ENCODE data around the gene ASGR1.
A peak's percentile ranks its signal among the peaks of the same experiment; 100 is the strongest.

The ASGR1 gene

DNA sequence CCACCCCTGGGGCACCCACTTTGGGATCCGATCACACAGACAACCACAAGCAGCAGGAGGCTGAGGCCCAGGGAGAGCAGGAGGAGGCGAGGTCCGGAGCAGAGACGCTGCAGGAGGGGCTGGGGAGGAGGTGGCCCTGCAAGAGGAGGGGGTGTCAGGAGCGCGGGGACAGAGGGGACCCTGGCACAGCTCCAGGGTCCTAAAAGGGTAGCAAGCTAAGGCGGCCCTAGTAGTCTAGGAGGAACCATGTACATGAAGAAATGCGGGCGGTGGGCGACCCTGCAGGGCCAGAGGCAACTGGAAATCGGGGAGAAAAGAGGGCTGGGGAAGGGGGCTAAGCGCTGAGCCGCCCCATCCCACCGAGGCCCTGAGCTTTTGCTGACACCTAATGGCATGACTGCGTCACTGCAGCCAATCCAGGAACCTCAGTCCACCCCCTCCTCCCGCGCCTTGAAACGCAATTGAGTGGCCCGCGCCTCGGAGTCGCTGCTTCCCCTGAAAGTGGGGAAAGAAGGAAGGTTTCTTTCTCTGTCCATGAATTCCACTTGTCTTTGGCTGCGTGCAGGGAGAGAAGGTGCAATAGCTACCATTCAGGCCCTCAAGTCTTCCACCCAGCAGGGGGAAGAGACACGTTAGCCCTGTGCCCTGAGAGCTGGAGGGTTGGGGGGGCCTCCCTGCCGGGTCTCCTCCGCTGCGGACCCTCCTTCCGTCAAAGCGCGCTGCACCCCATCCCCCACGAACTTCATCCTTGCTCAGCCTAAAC is 1.8 kb downstream of the ASGR1 start:
- WGBS = 2% methylated on average over 11 of the region's 31 CpGs
- H2BK12ac ChIP-seq (ENCODE audit: low read length in 2 of 2) = no peak overlapping the region
- H3K79me1 ChIP-seq (replicated peaks; ENCODE audit: low read length, poor library complexity, severe bottlenecking) = no peaks in the 10 kb centered on the region

DNA sequence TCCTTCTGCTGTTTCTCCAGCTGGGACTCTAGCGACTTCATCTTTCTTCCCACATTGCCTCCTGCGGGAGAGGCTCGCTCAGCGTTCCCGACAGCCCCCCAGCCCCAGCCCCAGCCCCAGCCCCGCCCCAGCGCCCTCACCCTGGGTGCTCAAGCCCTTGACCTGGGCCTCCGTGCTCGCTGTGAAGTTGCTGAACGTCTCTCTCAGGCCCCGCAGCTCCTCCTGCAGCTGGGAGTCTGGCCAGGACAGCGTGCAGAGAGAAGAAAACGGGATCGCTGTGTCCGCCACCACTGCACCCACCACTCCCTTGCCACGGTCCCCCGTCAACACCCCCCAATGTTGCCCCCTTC is 2.4 kb downstream of the ASGR1 start:
- no peak overlapping the region for H2BK120ac ChIP-seq (ENCODE audit: low read depth, low read length)
- H3K4me2 ChIP-seq (ENCODE audit: low read length, poor library complexity, severe bottlenecking) = peak overlapping the region; percentile 89
- H2BK12ac ChIP-seq (ENCODE audit: low read length in 2 of 2) = no peak overlapping the region
- H2BK5ac ChIP-seq (ENCODE audit: low read depth, low read length, poor library complexity, severe bottlenecking) = no peak overlapping the region
- no peak overlapping the region for H3K23ac ChIP-seq (ENCODE audit: low read length in 2 of 2)
- peaks cover 23% of the 10 kb centered on the region for H3K4me1 ChIP-seq (ENCODE audit: control insufficient read depth, insufficient read depth, low read depth, low read length)
- H3K79me1 ChIP-seq (replicated peaks; ENCODE audit: low read length, poor library complexity, severe bottlenecking) = no peaks in the 10 kb centered on the region
- H4K91ac ChIP-seq (ENCODE audit: low read length) = peak overlapping the region; percentile 64
- H3K27ac ChIP-seq (ENCODE audit: low read length, poor library complexity, severe bottlenecking) = no peak overlapping the region
- 2% methylated on average over 15 of the region's 17 CpGs for WGBS
- H3K36me3 ChIP-seq (ENCODE audit: control insufficient read depth in 1 of 2, insufficient read depth in 2 of 2, low read depth in 1 of 2, low read length in 2 of 2) = no peaks in the 10 kb centered on the region
- no peak overlapping the region for H2AFZ ChIP-seq (ENCODE audit: low read depth, low read length)
- peaks cover 15 to 49% of the 10 kb centered on the region in 2 experiments for H3K27me3 ChIP-seq (ENCODE audit: control insufficient read depth in 1 of 2, insufficient read depth in 1 of 2, low read length in 2 of 2)
- H3K9ac ChIP-seq (ENCODE audit: low read length) = peak overlapping the region; percentile 73
- no peak overlapping the region for H2AK5ac ChIP-seq (ENCODE audit: low read length, severe bottlenecking)
- DNase-seq = no peak
- peak overlapping the region; percentile 89 for H4K8ac ChIP-seq (ENCODE audit: low read length)
- H3K4me3 ChIP-seq (ENCODE audit: insufficient read depth in 1 of 2, low read depth in 1 of 2, low read length in 2 of 2) = peak overlapping the region; percentile 16 to 74
- H3K4ac ChIP-seq (ENCODE audit: low read depth in 1 of 2, low read length in 2 of 2) = no peak overlapping the region
- peak overlapping the region in 1 of 2 experiments; percentile 73 for H3K14ac ChIP-seq (ENCODE audit: low read length in 2 of 2)
- H2BK15ac ChIP-seq (ENCODE audit: low read depth, poor library complexity, severe bottlenecking) = no peak overlapping the region
- no peaks in the 10 kb centered on the region for H3K9me3 ChIP-seq (ENCODE audit: control insufficient read depth, low read length)
- peak overlapping the region; percentile 82 to 89 for H3K18ac ChIP-seq (ENCODE audit: low read depth in 1 of 2, low read length in 2 of 2)

More for the DNA sequence above, 1.8 kb downstream of the ASGR1 start:
- Histone ChIP-seq H3K9ac (ENCODE audit: low read length) (peak overlapping the region; percentile 73), H3K4me1 (ENCODE audit: control insufficient read depth, insufficient read depth, low read depth, low read length) (peaks cover 23% of the 10 kb centered on the region), H4K8ac (ENCODE audit: low read length) (peak overlapping the region; percentile 89), H3K4ac (ENCODE audit: low read depth in 1 of 2, low read length in 2 of 2) (peak overlapping the region; percentile 5 to 46), H3K27me3 (ENCODE audit: control insufficient read depth in 1 of 2, insufficient read depth in 1 of 2, low read length in 2 of 2) (peaks cover 15 to 49% of the 10 kb centered on the region in 2 experiments), H3K4me3 (ENCODE audit: insufficient read depth in 1 of 2, low read depth in 1 of 2, low read length in 2 of 2) (peak overlapping the region; percentile 33 to 74), H3K9me3 (ENCODE audit: control insufficient read depth, low read length) (no peaks in the 10 kb centered on the region), H3K4me2 (ENCODE audit: low read length, poor library complexity, severe bottlenecking) (peak overlapping the region; percentile 89), H3K23ac (ENCODE audit: low read length in 2 of 2) (no peak overlapping the region), H2AFZ (ENCODE audit: low read depth, low read length) (peak overlapping the region; percentile 6), H3K36me3 (ENCODE audit: control insufficient read depth in 1 of 2, insufficient read depth in 2 of 2, low read depth in 1 of 2, low read length in 2 of 2) (no peaks in the 10 kb centered on the region), H2BK120ac (ENCODE audit: low read depth, low read length) (peak overlapping the region; percentile 45), H2BK5ac (ENCODE audit: low read depth, low read length, poor library complexity, severe bottlenecking) (no peak overlapping the region), H2BK15ac (ENCODE audit: low read depth, poor library complexity, severe bottlenecking) (no peak overlapping the region), H3K14ac (ENCODE audit: low read length in 2 of 2) (peak overlapping the region in 1 of 2 experiments; percentile 49), H2AK5ac (ENCODE audit: low read length, severe bottlenecking) (no peak overlapping the region), H4K91ac (ENCODE audit: low read length) (peak overlapping the region; percentile 64), H3K18ac (ENCODE audit: low read depth in 1 of 2, low read length in 2 of 2) (peak overlapping the region; percentile 82 to 89), H3K27ac (ENCODE audit: low read length, poor library complexity, severe bottlenecking) (no peak overlapping the region)
- DNase-seq = peak; percentile 79

DNA sequence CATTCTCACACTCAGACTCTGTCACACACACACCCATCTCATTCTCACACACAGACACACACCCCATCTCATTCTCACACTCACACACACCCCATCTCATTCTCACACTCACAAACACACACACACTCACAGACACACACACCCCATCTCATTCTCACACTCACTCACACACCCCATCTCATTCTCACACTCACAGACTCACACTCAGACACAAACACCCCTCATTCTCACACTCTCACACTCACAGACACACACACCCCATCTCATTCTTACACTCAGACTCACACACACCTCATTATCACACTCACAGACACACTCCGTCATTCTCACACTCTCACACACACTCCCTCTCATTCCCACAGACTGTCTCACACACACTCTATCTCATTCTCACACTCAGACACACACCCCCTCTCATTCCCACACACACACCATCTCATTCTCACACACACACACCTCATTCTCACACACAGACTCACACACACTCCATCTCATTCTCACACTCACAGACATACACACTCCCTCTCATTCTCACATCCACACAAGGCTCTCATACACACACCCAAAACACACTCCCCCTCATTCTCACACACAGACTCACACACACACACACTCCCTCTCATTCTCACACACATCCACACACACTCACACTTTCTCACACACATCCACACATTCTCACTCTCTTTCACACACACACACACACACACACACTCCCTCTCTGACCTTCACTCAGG is 2.9 kb downstream of the ASGR1 start:
- Histone ChIP-seq H3K4me1 (ENCODE audit: control insufficient read depth, insufficient read depth, low read depth, low read length) (peaks cover 23% of the 10 kb centered on the region), H2AK5ac (ENCODE audit: low read length, severe bottlenecking) (no peak overlapping the region), H2AFZ (ENCODE audit: low read depth, low read length) (no peak overlapping the region), H3K27me3 (ENCODE audit: control insufficient read depth in 1 of 2, insufficient read depth in 1 of 2, low read length in 2 of 2) (peaks cover 15 to 49% of the 10 kb centered on the region in 2 experiments), H2BK12ac (ENCODE audit: low read length in 2 of 2) (peak overlapping the region in 1 of 2 experiments; percentile 29), H3K4me3 (ENCODE audit: insufficient read depth in 1 of 2, low read depth in 1 of 2, low read length in 2 of 2) (no peak overlapping the region), H2BK5ac (ENCODE audit: low read depth, low read length, poor library complexity, severe bottlenecking) (no peak overlapping the region), H4K91ac (ENCODE audit: low read length) (no peak overlapping the region), H3K79me1 (replicated peaks; ENCODE audit: low read length, poor library complexity, severe bottlenecking) (no peaks in the 10 kb centered on the region), H3K14ac (ENCODE audit: low read length in 2 of 2) (peak overlapping the region in 1 of 2 experiments; percentile 73), H3K18ac (ENCODE audit: low read depth in 1 of 2, low read length in 2 of 2) (no peak overlapping the region), H3K9ac (ENCODE audit: low read length) (no peak overlapping the region), H3K4me2 (ENCODE audit: low read length, poor library complexity, severe bottlenecking) (no peak overlapping the region), H2BK120ac (ENCODE audit: low read depth, low read length) (no peak overlapping the region), H3K36me3 (ENCODE audit: control insufficient read depth in 1 of 2, insufficient read depth in 2 of 2, low read depth in 1 of 2, low read length in 2 of 2) (no peaks in the 10 kb centered on the region), H3K4ac (ENCODE audit: low read depth in 1 of 2, low read length in 2 of 2) (no peak overlapping the region), H3K27ac (ENCODE audit: low read length, poor library complexity, severe bottlenecking) (no peak overlapping the region), H4K8ac (ENCODE audit: low read length) (no peak overlapping the region), H2BK15ac (ENCODE audit: low read depth, poor library complexity, severe bottlenecking) (no peak overlapping the region), H3K23ac (ENCODE audit: low read length in 2 of 2) (no peak overlapping the region), H3K9me3 (ENCODE audit: control insufficient read depth, low read length) (no peaks in the 10 kb centered on the region)
- 94% methylated on average over 1 of the region's 1 CpG for WGBS
- DNase-seq = no peak

DNA sequence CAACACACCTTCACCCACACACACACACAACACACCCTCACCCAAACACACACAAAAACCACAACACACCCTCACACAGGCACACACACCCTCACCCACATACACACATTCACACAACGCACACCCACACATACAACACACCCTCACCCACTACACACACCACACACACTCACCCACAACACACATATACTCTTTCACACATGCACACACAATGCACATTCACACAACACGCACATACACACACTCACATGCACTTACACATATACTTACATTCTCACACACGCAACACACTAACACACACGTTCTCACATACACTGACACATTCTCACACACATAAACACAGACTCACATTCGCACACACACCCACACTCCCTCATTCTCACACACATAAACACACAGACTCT is 3.8 kb downstream of the ASGR1 start:
- WGBS = 95% methylated on average over 5 of the region's 5 CpGs
- Histone ChIP-seq H3K9ac (ENCODE audit: low read length) (no peak overlapping the region), H2AFZ (ENCODE audit: low read depth, low read length) (no peak overlapping the region), H2BK120ac (ENCODE audit: low read depth, low read length) (no peak overlapping the region), H4K91ac (ENCODE audit: low read length) (no peak overlapping the region), H3K14ac (ENCODE audit: low read length in 2 of 2) (no peak overlapping the region), H2AK5ac (ENCODE audit: low read length, severe bottlenecking) (no peak overlapping the region), H3K27me3 (ENCODE audit: control insufficient read depth in 1 of 2, insufficient read depth in 1 of 2, low read length in 2 of 2) (peaks cover 15 to 49% of the 10 kb centered on the region in 2 experiments), H4K8ac (ENCODE audit: low read length) (no peak overlapping the region), H3K4me3 (ENCODE audit: insufficient read depth in 1 of 2, low read depth in 1 of 2, low read length in 2 of 2) (no peak overlapping the region), H3K4me1 (ENCODE audit: control insufficient read depth, insufficient read depth, low read depth, low read length) (peaks cover 23% of the 10 kb centered on the region), H3K18ac (ENCODE audit: low read depth in 1 of 2, low read length in 2 of 2) (no peak overlapping the region), H3K79me1 (replicated peaks; ENCODE audit: low read length, poor library complexity, severe bottlenecking) (no peaks in the 10 kb centered on the region), H3K4me2 (ENCODE audit: low read length, poor library complexity, severe bottlenecking) (no peak overlapping the region), H3K9me3 (ENCODE audit: control insufficient read depth, low read length) (peaks cover 2% of the 10 kb centered on the region), H2BK15ac (ENCODE audit: low read depth, poor library complexity, severe bottlenecking) (no peak overlapping the region), H2BK5ac (ENCODE audit: low read depth, low read length, poor library complexity, severe bottlenecking) (no peak overlapping the region), H2BK12ac (ENCODE audit: low read length in 2 of 2) (no peak overlapping the region), H3K27ac (ENCODE audit: low read length, poor library complexity, severe bottlenecking) (no peak overlapping the region), H3K4ac (ENCODE audit: low read depth in 1 of 2, low read length in 2 of 2) (no peak overlapping the region), H3K36me3 (ENCODE audit: control insufficient read depth in 1 of 2, insufficient read depth in 2 of 2, low read depth in 1 of 2, low read length in 2 of 2) (no peaks in the 10 kb centered on the region), H3K23ac (ENCODE audit: low read length in 2 of 2) (no peak overlapping the region)
- DNase-seq = no peak

Measured in mesenchymal stem cell (in vitro differentiated cells and primary cell).